Fibroblast of lung (primary cell): ENCODE results near the gene ROR2.

Experiments
- CTCF ChIP-seq, 2 donors: IDR thresholded peaks in 1 of 2; conservative IDR thresholded peaks in 1 of 2; 1 replicate in 1 of 2; 2 replicates in 1 of 2; pipeline ENCODE4 v1.5.1; 2011 to 2012; ENCODE audit warnings: low read length in 2 of 2, control low read depth in 1 of 2, inconsistent platforms in 1 of 2, low read depth in 1 of 2, mild to moderate bottlenecking in 1 of 2
- EZH2 ChIP-seq: IDR thresholded peaks from 2 replicates; pipeline ENCODE4 v1.5.1; 2012; ENCODE audit warnings: low read length, control low read depth, mild to moderate bottlenecking; ENCODE audit errors: missing control alignments

- TF ChIP-seq CTCF (conservative IDR thresholded peaks at IDR 0.05 in 1 of 2, IDR thresholded peaks at IDR 0.05 in 1 of 2; ENCODE audit: low read depth in 1 of 2, low read length in 2 of 2) (no peak), EZH2 (no peak)
These were observed 192.2 kb downstream of the ROR2 start for GRCh38 chr9:91757782-91758181.
